DMS53 treated with DMSO at 0.1 percent for 48 hours (cell line): ENCODE measurements around the gene MZB1.

Experiments
- DNase-seq: peaks from one replicate; lab custom pipeline; 2025; ENCODE audit not compliant: unreplicated experiment; lab: John Stamatoyannopoulos, UW

MZB1 gene, protein sequence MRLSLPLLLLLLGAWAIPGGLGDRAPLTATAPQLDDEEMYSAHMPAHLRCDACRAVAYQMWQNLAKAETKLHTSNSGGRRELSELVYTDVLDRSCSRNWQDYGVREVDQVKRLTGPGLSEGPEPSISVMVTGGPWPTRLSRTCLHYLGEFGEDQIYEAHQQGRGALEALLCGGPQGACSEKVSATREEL

DNA sequence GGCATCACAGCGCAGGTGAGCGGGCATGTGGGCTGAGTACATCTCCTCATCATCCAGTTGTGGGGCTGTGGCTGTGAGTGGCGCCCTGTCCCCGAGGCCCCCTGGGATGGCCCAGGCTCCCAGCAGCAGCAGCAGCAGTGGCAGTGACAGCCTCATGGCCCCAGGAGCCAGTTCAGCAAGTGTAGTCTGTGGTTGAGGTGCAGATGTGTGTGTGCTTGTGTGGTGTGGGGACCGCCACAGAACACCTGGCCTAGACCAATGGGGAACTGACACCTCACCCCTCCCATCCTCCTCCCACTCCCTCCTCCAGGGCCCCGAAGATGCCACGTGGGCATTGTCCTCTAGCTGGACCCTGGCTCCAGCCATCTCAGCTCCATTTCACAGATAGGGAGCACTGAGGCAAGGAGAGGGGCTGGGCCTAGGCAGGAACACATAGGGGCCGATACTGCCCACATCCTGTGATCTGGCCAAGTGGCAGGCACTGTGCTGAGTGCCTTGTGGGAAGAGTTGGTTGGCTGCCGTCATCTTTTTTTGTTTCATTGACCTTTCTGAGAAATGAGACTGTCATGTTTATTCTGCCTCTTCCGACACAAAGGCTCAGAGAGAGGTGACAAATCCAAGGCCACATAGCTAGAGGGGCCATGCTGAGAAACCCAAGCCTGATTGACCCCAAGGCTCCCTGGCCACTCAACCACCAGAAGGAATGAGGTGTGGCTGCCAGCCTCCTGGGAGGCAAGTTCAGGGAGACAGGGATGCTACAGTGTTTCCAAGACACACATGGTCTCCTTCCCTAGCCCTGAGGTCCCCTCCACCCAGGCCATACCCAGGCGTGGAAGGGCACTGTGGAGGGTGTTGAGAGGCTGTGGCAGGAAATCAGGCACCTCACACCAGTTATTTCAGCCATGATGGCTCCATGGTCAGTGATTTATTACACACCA lies at the start of gene MZB1:
Gene MZB1, minus strand, starts transcription at position 213 of the 938 bp plus-strand sequence. Its CDS starts 57 bp downstream, at position 156.
- no peak for DNase-seq

DNA sequence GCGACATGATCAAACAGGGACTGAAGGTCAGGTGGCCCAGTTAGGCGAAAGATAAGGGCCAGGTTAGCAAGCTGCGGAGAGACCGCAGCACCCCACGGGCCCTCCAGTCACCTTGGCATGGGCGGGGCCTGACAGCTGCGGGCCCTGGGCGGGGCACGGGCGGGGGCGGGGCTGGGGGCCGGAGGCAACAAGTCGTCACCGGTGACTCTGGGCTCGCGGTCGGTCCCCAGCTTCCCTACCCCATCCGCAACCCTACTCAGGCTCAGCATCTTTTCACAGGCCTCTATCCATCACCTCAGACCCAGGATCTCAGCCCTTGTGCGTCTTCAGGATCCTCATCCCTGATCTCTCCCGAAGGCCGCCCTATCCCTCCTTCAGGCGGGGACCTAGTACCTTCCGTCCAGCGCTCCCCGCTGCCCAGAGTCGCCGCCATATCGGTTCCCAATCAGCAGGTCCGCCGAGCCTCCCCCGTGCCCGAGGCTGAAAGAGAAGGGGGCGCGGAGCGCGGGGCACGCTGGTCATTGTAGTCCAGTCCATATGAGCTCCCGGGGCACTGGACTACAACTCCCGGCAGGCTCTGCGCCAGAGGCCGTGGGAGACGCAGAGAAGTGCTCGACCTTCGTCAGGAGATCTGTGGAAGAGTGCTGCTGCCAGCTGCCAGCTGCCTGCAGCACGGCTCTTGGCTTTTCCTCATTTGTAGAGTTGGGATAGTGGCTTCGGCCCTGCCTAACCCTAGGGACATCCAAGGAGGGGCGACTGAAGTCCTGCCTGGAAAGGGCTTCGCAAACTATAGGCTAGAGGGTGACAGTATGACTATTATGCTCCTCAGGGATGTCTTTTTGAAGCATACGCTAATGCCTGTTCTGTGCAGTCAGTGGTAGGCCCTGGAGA lies 49.5 kb upstream of the MZB1 start, which contains the start of gene DNAJC18:
Gene DNAJC18, minus strand, starts transcription at position 513 of the 891 bp plus-strand sequence. Its CDS starts 80 bp downstream, at position 433.
- DNase-seq: peak; percentile 85

DNA sequence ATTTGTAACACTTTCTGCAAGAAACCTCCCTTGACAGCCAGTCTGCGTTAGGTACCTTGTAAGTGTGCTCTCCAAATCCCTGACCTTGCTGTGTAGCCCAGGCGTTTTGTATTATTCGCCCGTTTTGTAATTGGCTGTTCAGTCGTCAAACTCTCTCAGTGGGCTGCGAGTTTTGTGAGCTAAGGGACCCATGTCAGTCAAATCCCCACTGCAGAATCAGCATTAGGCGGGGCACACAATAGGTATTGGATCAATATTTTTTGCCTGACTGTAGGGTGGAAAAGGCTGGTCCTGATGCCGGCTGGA lies 48.9 kb upstream of the MZB1 start:
- DNase-seq: no peak

DNA sequence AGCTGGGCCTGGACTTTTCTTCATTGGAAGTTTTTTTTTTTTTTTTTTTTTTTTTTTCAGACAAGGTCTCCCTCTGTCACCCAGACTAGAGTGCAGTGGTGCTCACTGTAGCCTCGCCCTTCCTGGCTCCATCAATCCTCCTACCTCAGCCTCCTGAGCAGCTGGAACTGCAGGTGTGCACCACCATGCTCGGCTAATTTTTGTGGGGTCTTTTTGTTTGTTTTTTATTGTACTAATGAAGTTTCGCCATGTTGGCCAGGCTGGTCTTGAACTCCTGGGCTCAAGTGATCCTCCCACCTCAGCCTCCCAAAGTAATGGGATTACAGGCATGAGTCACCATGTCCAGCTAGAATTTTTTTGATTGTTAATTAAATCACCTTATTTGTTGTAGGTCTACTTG lies 46.0 kb upstream of the MZB1 start:
- DNase-seq: no peak

DNA sequence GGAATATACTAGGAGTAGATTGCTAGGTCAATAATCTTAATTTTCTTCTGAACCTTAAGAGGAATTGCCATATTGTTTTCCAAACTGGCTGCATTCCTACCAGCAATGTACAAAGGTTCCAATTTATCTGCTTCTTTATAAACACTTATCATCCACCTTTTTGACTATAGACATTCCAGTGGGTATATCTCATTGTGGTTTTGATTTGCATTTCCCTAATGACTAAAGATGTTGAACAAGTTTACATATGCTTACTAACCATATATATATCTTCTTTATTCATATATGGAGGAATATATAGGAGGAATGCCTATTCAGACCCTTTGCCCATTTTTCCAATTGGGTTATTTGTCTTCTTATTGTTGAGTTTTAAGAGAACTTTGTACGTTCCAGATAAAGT lies 42.0 kb upstream of the MZB1 start:
- no peak for DNase-seq

DNA sequence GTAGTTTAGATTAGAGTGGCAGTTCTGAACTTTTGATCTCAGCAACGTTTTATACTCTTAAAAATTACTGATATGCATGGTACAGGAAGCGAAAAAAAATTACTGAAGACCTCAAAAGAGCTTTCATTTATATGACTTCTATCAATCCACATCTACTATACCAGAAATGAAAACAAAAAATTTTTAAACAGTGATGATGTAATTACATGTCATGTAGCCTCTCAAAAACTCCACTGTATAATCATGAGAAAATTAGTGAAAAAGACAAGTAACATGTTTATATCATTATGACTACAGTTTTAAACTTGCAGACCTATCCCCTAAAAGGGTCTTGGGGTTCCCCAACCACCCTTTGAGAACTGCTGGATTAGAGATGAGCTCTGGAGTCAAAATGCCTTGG lies 40.3 kb upstream of the MZB1 start:
- DNase-seq: no peak

DNA sequence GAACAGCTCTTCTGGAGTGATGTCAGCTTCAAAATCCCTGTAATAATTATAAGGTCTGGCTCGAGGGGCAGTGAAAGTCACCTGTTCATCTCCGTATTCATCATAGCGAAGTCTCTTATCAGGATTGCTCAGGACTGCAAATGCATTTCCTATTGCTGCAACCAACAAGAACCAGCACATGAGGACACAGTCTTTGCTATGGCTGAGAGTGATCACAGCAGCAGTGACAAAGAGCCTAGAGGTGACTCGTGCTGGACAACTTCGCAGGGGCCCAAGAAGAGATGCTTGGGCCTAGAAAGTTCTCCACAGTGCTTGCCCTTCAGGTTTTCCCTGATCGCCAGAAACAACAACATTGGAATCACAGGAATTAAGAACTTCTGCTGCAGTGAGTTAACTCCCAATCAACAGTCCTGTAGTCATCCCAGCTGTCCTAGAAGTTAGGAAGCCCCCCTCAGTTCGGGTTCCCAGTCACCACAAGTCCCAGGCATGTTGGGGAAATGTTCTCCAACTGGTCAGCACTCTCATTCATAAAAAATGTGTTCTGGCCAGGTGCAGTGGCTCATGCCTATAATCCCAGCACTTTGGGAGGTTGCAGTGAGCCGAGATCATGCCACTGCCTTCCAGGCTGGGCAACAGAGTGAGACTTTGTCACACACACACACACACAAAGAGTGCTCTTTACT lies 36.6 kb upstream of the MZB1 start:
- no peak for DNase-seq

DNA sequence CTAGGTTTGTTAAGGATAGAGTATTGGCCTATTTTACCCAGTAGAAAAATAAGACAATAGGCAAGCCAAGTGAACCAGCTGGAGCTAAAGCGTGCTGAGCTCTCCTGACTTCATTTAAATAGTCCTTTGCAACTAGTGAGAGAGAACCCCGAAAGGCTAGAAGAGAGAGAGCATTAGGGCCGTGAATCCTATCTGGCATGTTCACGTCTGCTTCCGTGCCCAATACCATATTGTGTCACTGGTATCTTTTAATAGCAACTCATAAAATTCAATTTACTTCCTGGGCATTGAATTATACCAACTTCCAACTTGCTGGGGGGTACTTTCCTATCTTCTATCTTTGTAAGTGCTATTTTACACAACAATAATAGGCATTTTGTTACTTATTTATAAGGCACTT lies 35.8 kb upstream of the MZB1 start:
- no peak for DNase-seq

DNA sequence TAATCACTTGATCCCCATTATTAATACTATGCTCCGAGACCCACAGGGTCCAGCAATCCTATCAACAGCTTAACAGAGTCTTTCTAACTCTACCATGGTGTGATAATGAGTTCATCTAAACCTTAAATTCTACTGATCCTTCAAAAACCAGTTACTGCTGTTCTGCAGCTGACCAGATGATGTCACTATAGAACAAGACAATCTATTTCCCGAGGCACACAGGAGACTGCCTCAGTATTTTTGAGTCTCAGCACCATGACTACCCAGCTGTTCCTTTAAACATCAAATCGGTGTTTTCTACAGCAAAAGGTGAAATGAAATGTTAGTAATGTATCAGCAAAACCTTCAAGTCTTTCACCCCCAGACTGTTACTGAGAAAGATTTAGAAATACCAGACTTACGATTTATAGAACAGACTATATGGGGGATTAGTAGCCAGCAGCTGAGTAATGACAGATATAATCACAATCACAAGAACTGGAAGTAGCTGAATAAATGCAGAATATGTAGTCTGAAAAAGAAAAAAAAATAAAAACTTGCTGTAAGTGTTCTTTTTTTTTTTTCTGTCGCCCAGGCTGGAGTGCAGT lies 32.7 kb upstream of the MZB1 start:
- peak; percentile 58 for DNase-seq

DNA sequence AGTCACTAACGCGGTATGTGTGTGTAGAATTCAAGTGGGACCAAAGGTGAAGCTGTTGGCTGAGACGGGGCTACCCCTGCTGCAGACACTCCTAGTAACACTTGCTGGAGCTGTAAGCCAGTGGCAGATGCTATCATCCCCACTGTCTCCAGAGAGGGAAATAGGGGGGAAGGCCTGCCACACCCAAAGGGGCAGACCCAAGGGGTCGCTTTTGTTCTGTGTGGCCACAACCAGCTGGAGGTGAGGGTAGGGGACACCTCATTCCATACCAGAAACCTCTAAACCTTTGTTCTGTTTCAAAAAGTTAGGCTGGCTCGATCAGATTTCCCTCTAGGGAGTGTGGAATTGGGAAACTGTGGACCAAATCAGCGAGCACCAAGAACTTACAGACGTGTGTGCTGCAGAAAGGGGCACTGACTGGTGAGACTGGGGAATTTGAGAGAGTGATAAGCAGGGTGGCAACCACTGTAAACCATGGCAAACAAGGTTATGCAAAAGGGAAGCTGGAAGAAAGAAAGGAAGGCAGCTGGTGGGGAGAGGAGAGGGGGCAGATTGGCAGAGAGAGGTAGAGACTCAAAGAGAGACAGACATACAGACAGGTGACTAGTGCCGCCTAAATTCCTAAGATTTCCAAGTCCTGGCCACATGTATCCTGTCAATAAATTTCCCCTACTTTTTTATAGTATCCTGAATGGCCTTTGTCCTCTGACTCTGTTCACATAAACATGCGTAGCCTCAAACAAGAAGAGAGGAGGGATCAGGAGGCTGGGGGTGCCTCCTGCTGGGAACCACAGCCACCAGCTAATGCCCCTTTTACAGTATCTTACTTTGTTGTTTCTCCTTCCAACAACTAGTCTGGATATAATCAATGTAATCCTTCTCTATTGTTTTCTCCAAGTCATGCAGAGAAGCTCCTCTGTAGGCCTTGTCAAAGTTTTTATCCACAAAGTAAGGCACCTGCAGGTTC lies 29.8 kb upstream of the MZB1 start:
- no peak for DNase-seq

DNA sequence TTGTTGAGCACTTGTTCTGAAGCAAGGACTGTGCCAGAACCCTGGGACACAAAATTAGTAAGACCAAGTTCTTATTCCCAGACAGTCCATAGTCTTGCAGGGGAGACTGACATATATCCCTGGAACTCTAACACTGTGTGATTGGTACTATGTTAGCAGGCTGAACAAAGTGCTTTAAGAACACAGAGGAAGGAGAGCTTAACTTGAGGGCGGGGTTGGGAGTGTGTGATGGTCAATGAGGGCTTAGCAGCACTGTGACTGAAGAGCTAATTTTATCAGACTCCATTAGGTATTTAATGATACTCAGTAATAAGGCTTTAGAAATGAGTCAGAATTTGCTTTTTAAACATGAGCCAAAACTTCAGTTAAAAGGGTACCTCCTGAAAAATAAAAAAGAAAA lies 29.1 kb upstream of the MZB1 start:
- no peak for DNase-seq

DNA sequence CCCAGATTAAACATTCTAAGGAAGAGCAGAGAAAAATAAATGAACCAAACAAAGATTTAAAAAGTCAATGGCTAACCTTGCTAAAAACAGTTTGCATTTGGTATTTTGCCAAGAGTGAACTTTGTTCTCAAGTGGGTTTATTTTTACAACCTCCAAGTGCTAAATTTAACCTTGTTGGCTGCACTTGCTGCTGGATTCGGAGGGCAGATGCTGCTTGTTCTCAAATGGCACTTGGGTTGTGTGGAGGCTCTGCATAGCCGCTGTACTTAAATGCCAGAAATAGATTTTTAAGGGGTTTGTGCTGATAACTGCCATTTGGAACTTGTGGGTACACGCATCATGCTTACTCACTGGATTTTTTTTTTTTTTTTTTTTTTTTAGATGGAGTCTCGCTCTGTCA lies 27.5 kb upstream of the MZB1 start:
- DNase-seq: no peak

DNA sequence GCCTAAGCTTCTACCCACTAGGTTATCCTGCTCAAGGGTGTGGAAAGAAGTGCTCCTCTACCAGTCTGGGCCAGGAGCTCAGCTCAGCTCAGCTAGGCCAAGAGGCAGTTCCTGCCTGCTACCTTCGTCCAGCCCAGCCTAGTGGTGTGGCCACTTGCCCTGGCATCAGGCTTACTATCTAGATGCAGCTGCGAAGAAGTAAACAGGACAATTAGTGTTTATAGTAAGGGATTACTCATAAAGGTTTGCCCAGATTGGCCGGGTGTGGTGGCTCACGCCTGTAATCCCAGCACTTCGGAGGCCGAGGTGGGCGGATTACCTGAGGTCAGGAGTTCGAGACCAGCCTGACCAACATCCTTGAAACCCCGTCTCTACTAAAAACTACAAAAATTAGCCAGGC lies 26.9 kb upstream of the MZB1 start:
- DNase-seq: no peak

DNA sequence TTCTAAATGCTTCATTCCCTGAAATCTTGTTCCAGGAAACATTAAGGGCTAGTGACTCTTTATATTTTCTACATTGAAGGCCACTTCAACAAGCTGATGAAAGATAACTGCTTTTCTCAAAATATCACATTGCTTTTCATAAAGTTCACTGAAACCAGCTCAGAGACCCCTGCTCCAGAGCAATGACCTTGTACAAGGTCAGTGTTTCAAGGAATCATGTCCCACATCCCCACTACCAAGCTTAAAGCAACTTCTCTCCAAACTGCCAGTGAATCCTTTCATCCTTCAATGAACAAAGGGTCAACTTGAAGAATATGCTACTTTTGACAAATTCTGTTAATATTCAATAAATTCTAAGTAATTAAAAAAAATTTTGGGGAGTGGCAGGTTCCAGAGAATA lies 26.2 kb upstream of the MZB1 start:
- DNase-seq: no peak

DNA sequence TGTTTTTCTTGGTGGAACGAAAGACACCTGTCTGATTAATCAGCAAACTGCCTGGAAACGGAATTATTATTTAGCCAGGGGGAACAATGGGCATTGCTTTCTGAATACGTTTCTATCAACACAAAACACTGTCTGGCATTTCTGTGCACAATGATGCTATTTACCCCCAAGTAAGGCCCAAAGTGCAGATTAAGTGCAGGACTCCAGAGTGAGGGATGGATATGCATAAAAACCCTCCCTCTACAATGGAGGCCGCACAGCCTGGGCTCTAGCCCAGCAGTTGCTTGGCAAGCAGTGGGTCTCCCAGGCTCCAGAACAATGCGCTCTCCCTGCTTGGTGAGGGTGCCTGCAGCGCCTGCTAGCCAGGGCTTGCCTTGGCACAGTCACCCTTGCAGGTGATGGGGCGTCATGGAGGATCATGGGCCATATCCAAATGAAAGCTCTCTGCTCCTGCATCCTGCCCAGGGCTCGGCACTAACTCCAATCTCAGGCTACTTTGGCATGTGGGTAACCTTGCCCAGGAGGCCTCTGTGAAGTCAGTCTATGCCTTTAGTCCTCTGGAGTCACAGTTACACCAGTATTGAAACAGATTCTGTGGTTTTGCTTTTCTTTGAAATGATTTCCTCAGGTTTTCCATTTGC lies 25.6 kb upstream of the MZB1 start:
- no peak for DNase-seq

DNA sequence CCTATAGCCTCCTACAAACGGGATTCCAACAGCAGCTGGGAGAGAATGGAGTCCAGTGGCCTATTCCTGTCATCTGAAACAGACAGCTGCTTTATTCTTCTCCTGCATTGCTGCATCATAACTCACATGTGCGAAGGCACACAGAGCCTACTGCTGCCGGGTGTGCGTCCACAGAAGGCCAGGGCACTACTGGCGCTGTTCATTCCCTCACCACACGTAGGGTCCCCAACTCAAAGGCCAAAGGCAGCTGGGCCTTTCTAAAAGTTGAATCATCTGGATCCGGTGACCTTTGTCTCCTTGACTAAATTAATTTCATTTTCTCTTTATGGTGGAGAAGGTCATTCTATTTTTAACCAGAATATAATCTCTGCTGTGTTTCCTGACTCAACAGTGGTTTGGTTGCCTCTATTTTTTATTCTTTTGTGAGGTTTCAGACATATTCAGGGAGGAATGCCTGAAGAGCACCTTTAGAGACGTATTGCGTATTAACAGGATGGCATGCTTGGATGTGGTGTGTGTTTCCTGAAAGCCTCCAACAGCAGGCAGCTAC lies 24.9 kb upstream of the MZB1 start:
- DNase-seq: no peak

DNA sequence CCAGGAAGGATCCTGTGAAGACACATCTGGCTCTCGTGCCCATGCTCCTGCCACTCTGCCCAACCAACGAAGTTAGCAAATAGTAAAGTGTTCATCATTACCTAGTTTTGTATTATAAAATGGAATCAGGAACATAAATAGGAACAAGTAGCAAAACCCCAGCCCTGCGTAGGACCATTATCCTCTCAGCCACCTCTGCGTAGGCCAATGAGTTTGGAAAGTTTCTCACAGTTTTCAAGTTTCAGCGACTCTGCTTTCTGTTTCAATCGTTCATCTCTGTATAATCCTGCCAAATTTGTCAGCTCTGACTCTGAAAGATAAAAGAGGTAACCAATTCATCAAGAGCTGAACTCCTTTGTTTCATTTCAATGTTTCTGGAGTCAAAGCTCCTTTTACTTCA lies 24.2 kb upstream of the MZB1 start:
- DNase-seq: no peak

DNA sequence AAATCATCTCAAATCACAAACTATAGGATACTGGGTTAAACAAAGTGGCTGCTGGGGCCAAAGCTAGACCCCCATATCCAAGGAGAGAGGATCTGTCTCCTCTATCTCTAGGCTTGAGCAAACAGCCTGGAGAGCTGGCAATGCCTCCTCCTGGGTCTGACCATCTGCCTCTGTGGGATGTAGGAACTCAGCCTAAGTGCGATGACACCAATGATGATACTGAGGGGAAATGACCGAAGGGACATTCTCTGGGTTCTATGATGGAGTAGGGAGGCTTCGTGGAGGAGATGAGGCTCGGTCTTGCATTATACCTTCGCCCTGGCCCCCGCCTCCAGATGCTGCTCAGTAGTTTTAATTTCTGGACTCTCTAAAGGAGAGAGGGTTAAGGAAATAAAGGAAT lies 23.4 kb upstream of the MZB1 start:
- DNase-seq: no peak
